GM18526 (cell line): ENCODE data around the gene RGMA.

ENCODE experiments used
- POLR2A ChIP-seq: IDR thresholded peaks from 3 replicates; pipeline ENCODE4 v1.6.1; 2011; ENCODE audit not compliant: insufficient read length; ENCODE audit errors: extremely low read depth

Gene RGMA

DNA sequence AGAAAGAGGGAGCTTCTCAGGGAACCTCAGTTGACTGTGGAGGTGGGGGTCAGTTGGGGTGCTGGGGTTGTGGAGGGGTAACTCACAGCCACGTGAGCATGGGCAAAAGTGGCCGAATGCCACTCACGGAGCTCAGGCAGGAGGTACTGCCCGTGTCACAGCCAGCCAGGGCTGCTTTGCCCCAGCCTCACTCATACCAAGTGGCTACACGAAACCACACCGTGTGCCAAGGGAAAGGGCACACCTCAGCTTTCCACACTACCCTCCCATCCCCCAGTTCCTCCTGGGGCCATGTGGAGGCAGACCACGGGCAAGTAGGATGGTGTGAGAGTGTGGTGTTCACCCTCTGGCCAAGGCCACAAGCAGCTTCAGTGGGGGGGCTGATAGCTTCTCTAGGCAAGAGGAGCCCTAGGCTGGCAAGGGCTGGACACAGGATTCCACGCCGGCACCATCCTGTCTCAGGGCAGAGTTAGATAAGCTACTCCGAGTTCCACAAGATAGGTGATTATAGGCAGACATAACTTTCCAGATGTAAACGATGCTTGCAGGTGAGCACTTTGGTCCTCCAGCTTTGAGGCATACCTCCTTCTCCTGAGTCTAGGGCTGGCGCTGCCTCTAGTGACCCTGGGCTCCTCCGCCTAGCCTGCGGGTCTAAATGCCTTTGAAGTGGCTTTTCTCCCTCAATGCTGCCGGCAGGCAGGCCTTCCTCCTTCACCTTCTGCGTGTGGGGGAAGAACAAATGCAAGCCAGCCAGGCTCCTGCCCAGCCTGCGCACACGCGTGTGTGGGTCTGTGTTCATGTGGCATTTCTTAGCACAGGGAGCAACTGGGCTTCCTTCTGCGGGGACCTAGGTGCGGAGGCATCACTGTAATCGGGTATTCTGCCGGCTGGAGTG, 25.0 kb downstream of the RGMA start:
- TF ChIP-seq POLR2A = no peak

DNA sequence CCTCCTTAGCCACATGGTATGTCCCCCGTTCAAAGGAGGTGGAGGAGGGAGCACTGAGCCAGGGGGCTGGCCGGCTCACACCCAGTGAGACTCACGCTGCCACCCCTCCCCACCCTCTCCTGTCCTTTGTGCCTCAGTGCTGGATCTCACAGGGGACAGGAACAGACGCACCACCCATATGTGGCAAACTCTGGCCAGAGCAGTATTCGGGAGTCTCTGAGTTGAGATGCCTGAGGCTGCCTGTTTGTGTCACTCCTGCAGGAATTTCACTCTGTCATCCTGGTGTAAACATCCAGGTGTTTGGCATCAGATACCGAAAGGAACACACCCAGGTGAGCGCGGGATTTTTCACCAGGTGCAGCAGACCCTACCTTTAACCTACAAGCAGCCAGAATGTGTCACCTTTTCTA, 25.7 kb downstream of the RGMA start:
- TF ChIP-seq POLR2A = no peak

DNA sequence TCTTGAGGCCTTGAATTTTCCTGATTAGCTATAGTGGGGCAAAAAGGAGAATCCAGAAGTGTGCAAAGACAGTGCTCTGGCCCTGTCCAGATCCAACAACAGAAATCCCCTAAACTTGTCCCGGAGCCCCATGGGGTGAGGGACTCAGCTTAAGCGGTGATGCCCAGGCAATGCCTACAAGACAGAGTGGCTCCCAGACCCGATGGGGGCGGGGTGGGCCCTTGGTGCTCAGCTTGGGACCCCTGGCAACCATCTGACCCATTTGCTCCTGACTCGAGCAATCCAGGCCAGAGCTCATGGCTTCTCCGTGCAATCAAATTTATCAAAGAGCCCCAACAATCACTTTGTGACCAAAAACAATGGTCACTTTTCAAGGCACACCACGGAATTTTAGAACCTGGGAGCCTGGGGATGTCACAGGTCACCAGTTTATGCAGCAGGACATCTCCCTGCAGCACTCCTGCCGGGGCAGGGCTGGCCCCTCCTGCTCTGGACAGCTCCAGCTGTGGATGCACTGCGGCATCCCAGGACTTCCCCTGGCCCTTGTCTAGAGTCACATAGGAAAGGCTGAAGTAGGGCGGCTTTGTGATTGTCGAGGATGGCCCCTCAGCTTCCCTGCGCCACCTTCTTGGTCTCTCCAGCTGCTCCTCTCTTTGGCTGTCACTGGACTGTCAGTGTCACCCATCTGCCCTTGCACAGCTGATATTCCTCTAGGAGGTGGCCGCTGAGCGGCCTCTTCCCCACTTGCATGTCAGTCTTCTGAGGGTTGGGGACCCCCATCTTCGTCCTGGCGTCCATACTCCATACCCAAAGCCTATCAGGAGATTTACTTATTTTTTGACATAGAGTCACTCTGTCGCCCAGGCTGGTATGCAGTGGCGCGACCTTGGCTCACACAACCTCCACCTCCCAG, 28.4 kb downstream of the RGMA start:
- no peak for TF ChIP-seq POLR2A

DNA sequence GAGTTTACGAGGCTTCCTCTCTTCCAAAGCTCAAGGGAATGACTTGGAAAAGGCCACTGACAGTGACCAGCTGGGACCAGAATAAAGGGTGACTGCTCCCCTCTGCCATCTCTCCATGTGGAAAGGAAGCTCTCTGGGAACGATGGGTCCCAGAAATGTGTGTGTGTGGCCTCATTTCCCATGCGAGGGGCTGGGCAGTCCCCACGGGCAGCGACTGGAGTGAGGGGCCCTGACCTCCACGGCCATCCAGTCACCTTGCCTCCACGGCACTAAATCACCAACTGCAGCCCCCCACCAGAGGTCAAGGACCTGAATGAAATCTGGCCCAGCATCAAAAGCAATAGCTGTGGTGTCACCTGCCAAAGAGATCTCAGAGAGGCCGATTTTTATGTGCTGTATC, 29.6 kb downstream of the RGMA start:
- TF ChIP-seq POLR2A = no peak

DNA sequence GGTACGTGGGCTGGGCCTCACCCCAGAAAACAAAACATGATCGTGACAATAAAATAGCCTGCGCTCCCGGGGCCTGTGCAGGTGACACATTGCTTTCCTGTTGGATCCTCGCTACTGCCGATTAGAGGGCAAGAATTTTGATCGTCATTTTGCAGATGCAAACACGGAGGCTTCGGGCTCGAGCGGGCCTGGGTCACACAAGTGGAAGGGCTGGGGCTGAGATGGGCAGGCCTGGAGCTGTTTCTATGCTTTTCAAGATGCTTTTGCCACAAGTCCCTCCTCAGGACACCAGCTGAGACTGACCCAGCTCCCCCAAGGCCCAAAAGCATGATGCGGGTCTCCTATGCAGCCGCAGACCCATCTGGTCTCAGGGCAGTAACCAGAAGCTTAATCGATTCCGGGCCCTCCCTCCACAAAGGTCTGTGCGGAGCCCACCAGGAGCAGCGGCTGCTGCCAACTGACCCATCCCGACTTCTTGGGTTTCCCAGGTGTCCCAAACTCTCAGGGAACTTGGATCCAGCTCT, 30.0 kb downstream of the RGMA start:
- TF ChIP-seq POLR2A = no peak

DNA sequence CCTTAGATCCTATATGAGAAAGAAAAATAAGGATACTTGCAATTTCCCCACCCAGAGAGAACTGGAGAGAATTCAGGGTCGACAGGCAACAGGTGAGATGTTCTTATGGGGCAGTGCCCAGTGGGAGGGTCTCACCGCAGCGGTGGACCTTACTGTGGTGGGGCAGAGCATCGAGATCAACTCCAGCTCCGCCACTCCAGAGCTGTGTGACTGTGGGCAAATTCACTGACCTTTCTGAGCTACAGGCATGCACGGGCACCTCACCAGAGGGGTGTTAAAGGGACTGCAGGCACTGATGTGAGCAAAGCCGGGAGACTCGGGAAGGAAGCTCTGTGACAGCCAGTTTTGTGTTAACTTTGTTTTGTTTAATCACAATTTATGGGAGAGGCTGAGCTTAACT, 30.9 kb downstream of the RGMA start:
- TF ChIP-seq POLR2A = no peak

DNA sequence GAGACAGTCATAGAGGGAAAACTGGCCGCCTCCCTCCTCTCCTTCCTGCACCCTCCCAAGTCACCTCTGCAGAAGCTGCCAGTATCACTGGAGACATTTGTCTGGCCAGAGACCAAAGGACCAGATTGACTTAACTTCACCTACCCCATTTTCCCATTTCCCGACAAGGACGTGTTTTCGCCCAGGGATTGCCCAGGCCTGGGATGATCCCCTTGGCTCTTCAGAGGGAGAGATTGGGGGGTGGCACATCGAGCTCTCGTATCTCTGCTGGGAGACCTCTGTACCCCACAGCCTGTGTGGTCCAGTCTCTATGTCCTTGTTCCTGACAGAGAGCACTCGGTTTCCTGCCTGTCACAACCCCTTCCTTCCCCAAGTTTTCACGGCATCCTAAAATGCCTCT, 31.4 kb downstream of the RGMA start:
- no peak for TF ChIP-seq POLR2A

DNA sequence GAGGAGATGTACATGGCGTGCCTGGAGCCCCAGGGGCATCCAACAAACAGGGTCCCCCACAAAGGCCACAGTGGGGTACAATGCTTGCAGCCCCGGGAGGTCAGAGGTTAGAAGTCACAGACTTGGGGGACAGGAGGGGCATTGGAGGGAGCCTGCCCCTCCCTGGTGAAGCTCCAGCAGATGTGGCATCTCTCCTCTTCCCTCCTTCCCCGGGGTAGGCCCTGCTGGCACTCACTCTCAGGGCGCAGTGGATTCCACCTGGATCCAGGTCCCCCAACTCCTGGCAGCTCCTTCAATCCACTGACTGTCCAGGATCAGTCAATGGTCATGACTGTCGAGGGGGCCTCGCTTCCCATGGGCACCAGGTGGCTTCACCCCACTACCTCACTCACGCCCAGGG, 32.2 kb downstream of the RGMA start:
- no peak for TF ChIP-seq POLR2A

DNA sequence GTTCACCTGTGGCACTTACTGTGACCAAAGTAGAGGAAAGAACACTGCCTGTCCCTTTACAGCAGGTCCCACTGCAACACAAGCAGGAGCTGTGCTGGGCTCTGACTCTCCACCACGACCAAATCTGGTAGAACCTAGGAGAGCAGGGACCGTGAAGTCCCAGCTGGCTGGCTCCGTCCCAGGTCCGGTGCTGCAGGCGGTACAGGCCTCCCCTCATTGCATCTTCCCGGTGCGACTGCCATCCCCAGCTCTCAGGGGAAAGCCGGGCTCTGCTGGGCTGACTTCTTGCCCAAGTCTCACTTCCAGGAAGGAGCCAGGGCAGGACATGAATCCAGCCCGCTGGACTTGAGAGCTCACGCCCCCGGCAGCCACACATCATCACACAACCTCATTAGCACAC, 33.8 kb downstream of the RGMA start:
- TF ChIP-seq POLR2A = no peak

DNA sequence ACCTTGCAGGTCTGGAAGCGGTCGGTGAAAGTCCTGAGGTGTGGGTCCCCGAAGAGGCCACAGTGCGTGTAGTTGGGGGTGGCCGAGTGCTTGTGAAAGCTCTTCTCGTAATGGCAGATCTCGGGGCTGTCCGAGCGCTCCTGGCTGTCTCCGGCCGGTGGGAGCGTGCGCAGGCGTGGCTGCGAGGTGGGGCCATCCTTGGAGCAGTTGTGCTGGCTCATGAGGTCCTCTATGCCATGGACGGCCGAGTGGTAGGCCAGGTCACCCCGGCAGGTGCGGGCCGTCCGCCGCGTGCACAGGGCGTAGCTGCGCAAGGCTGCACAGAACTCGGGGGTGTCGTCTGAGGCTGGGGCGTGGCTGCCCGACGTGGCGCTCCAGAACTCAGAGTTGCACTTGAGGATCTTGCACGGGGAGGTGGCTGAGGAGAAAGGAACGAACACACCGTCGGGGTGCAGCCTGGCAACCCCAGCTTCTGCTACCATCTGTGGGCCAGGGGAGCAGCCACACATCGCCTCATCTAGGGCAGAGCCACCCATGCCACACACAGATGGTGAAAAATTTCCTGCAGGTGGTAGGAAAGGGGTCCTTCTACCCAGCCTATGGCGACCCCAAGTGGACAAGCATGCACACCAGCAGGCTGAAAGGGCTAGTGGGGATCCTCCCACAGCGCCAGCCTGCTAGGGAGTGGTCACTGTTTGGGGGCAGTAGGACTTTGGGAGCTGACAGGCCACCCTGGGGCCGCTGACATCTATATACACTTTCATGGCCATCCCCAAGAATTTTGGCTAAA, 36.7 kb downstream of the RGMA start:
- no peak for TF ChIP-seq POLR2A

DNA sequence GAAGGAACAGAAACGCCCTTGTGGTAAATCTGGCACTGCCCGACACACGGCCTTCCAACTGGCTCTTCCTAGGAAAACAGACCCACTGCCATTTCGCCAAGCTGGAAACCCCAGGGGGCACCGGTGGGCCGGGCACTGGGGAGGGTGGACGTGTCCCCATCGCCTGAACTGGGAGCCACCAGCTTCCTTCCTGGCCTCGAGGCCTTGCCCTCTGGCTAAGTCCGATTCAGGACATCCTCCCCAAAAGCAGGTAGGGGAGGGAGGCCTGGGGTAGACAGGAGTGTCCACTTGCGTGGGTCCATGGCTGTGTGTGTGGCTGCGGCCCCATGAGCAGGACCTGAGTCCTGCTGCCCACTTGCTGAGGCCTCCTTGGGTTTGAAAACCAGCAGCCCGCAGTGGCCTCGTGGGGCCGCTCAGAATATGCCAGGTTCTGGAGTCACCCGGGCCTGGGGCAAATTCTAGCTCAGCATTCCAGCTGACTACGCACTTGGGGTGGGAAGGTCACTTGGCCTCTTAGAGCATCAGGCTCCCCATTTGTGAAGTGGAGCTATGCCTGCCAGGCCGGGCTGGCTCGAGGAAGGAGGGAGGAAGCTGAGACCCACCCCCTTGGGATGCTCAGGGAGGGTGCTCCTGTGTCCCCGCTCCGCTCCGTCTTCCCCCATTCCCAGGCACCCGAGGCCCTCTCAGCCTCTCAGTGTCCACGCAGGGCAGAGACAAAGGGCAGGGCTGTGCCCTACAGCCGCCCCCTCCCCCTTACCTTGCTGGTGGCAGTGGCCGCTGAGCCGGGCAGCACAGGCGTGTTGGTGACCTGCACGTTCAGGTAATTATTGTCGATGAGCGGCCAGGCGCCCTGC, 37.5 kb downstream of the RGMA start:
- no peak for TF ChIP-seq POLR2A

DNA sequence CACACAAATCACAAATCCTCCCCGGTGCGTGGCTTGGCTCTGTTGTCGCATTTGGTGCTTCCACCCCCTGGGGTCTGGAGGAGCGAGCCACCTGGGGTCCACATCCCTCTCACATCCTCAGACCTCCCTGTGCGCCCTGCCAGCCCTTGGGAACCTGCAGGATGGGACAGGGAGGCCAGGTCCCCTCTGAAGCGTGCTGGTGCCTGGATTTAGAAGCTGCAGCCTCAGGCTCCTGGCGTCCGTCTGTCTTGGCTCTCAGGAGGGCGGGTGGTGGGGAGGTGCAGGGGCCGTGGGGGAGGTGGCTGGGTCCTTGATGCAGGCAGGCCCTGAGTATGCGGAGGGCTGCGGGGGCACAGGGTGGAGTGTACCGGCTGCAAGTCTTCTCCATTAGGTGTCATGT, 38.4 kb downstream of the RGMA start:
- no peak for TF ChIP-seq POLR2A

DNA sequence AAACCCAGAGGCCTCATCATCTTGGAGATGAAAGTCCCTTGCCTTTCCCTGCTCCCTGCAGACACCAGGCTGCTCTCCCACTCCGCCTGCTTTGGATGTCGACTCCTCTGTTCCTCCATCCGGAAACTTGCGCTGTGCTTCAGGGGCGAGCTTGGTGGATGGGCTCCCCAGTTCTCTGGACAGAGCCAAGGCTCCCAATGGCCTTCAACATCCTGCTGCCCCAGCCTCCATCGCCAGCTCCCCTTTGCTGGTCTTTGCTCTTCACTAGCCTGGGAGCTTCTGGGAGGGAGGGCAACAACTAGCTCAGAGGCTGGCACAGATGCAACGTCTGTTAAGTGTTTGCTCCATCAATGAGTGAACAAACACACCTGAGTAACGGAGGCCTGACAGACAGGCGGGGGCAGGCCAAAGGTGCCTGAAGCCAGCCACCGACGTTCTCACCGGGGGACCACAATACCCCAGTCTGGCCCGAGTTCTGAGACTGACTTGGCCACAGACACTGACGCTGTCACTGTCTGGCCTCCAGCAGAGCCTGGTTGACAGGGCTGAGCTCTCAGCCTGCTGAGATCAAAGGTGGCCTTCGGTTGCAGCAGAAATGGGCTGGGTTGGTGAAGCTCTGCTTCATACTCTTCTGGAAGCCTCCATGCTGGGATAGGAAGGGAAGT, 39.0 kb downstream of the RGMA start:
- TF ChIP-seq POLR2A = no peak

DNA sequence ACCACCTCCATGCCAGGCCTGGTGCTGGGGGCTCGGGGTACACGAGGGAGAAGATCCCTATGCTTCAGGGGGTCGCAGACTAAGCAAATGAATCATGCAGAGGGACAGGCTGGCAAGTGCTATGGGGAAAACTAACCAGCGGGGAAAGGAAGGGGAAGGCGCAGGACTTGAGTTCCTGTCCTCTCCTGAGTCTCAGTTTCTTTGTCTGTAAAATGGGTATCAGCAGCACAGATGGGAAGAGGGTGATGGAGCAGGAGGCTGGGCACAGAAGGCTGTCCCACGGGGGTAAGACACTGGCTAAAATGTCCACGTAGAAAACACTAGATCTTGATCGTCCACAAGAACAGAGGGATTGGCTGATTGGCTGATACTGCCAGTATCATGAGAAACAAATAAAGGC, 39.8 kb downstream of the RGMA start:
- TF ChIP-seq POLR2A = no peak
